ENCODE results near the gene SLC14A1. TPM values are rescaled to one million over a fixed set of nuclear protein-coding genes. Genes with fewer than 3 reads are reported as not detected.

The SLC14A1 gene
- total and polyA plus RNA-seq, 10 of the 15 experiments (the other 5 are each of a cell fraction or from before 2014, with no cell fraction given) = 0.06 to 0.67 (median 0.10) TPM; not detected in 2

- H3K4me3 ChIP-seq = no peak overlapping the region
- no peaks in the 10 kb centered on the region for H3K79me2 ChIP-seq (ENCODE audit: control insufficient read depth, insufficient read depth, low read length)
- CTCF ChIA-PET = no interaction called here
- no peaks in the 10 kb centered on the region for H3K36me3 ChIP-seq (ENCODE audit: control insufficient read depth in 2 of 2, insufficient read depth in 2 of 2, low read length in 1 of 2)
- no peak overlapping the region for H3K27ac ChIP-seq (ENCODE audit: control insufficient read depth, insufficient read depth)
- H3K27me3 ChIP-seq (replicated peaks in 1 of 2; ENCODE audit: control insufficient read depth in 2 of 2, insufficient read depth in 2 of 2, low read length in 1 of 2) = no peaks in the 10 kb centered on the region
- BruUV-seq (replicated peaks) = no TSS peak
- ATAC-seq (no peak), FAIRE-seq (no peak), DNase-seq (ENCODE audit: low read depth, low spot score) (no peak)
- SMC1A ChIA-PET (ENCODE audit: uncharacterized antibody, unreplicated experiment) = interaction anchor here (0.6 kb wide), 1 partner anchor 72 kb away, joined by 3 read pairs; no protein-coding TSS in a partner anchor
- no peaks in the 10 kb centered on the region for H4K20me1 ChIP-seq (ENCODE audit: control insufficient read depth, insufficient read depth)
- H3K4me2 ChIP-seq (ENCODE audit: control insufficient read depth, insufficient read depth) = no peak overlapping the region
- WGBS (ENCODE audit: insufficient coverage, insufficient replicate concordance, low lambda C conversion rate, missing lambda C conversion rate) = 72% methylated on average over 5 of the region's 5 CpGs
- no peak overlapping the region for H3K9ac ChIP-seq (ENCODE audit: control insufficient read depth, insufficient read depth, low read length)
- RAD21 ChIA-PET (ENCODE audit: unreplicated experiment) = no interaction called here
- POLR2A ChIA-PET = no interaction called here
- in situ Hi-C loops (cut with MboI) (no loop called here), intact Hi-C loops (cut with micrococcal nuclease; ENCODE audit: unreplicated experiment) (no loop called here)
- peaks cover 7% of the 10 kb centered on the region for H3K4me1 ChIP-seq (ENCODE audit: control insufficient read depth, insufficient read depth, low read length)
- TF ChIP-seq SIX5 (IDR thresholded peaks at IDR 0.05; ENCODE audit: low read depth, low read length, severe bottlenecking) (no peak), RELA (IDR thresholded peaks at IDR 0.05; ENCODE audit: borderline replicate concordance, partially characterized antibody) (no peak), RUNX3 (IDR thresholded peaks at IDR 0.05; ENCODE audit: low read length) (no peak), SREBF1 (IDR thresholded peaks at IDR 0.05; ENCODE audit: low read length) (no peak)
- no peak overlapping the region for H2AFZ ChIP-seq (ENCODE audit: control insufficient read depth, low read depth, low read length)
- no peaks in the 10 kb centered on the region for H3K9me3 ChIP-seq (replicated peaks; ENCODE audit: control insufficient read depth, insufficient read depth, low read length)
Observed at GRCh38 chr18:45792506-45793263, 68.7 kb downstream of the SLC14A1 start.

GRCh38 chr18:45793264-45793965 is 69.4 kb downstream of the SLC14A1 start:
- Histone ChIP-seq H3K27me3 (replicated peaks in 1 of 2; ENCODE audit: control insufficient read depth in 2 of 2, insufficient read depth in 2 of 2, low read length in 1 of 2) (no peaks in the 10 kb centered on the region), H3K27ac (ENCODE audit: control insufficient read depth, insufficient read depth) (0 out of 2 replicates have a peak overlapping the region, but pooled peaks have one; percentile 18), H3K36me3 (ENCODE audit: control insufficient read depth in 2 of 2, insufficient read depth in 2 of 2, low read length in 1 of 2) (no peaks in the 10 kb centered on the region), H4K20me1 (ENCODE audit: control insufficient read depth, insufficient read depth) (no peaks in the 10 kb centered on the region), H3K9me3 (replicated peaks; ENCODE audit: control insufficient read depth, insufficient read depth, low read length) (no peaks in the 10 kb centered on the region), H3K79me2 (ENCODE audit: control insufficient read depth, insufficient read depth, low read length) (no peaks in the 10 kb centered on the region), H3K4me3 (no peak overlapping the region), H3K4me2 (ENCODE audit: control insufficient read depth, insufficient read depth) (peak overlapping the region; percentile 33; the same call in 1 of the 2 replicates), H3K4me1 (ENCODE audit: control insufficient read depth, insufficient read depth, low read length) (peaks cover 7% of the 10 kb centered on the region), H3K9ac (ENCODE audit: control insufficient read depth, insufficient read depth, low read length) (no peak overlapping the region), H2AFZ (ENCODE audit: control insufficient read depth, low read depth, low read length) (no peak overlapping the region; the same call in 1 of the 2 replicates)
- ATAC-seq (no peak), DNase-seq (ENCODE audit: low read depth, low spot score) (no peak), FAIRE-seq (peak; percentile 75)
- RAD21 ChIA-PET (ENCODE audit: unreplicated experiment) = no interaction called here
- CTCF ChIA-PET = no interaction called here
- WGBS (ENCODE audit: insufficient coverage, insufficient replicate concordance, low lambda C conversion rate, missing lambda C conversion rate) = 9% methylated on average over 4 of the region's 4 CpGs
- SMC1A ChIA-PET (ENCODE audit: uncharacterized antibody, unreplicated experiment) = no interaction called here
- BruUV-seq (replicated peaks) = no TSS peak
- intact Hi-C loops (cut with micrococcal nuclease; ENCODE audit: unreplicated experiment) = no loop called here
- in situ Hi-C loops (cut with MboI) = no loop called here
- POLR2A ChIA-PET = no interaction called here
- no peak for TF ChIP-seq TCF7 (IDR thresholded peaks at IDR 0.05; ENCODE audit: borderline replicate concordance)
- no peak for TF ChIP-seq REST (IDR thresholded peaks at IDR 0.05; ENCODE audit: low read depth, low read length)
- TF ChIP-seq WRNIP1 (IDR thresholded peaks at IDR 0.05; ENCODE audit: borderline replicate concordance, low read depth, low read length) = no peak
